Panc1 (cell line): ENCODE results near the gene UBALD2. TPM values are rescaled to one million over a fixed set of nuclear protein-coding genes. Genes with fewer than 3 reads are reported as not detected.

ENCODE experiments used
- ATAC-seq: fragments of 200-7000 bp; cut with Tn5 transposase; 2 replicates; pipeline ENCODE4 v1.9.1; 2020; ENCODE audit warnings: mild to moderate bottlenecking, moderate library complexity
- BruUV-seq: library from RNA; stranded (reverse); fragments of 400-500 nt; replicated peaks from 2 replicates; lab custom pipeline; 2021; lab: Mats Ljungman, UMichigan
- CTCF ChIA-PET: fragments of 300-600 bp; sonication (Branson Sonifier 250); formaldehyde crosslinking; loops from one replicate; lab custom pipeline; 2022; ENCODE audit warnings: antibody characterized with exemption; lab: Charles Lee
- POLR2A ChIA-PET: fragments of 300-600 bp; sonication (Branson Sonifier 250); formaldehyde crosslinking; loops from one replicate; lab custom pipeline; 2022; ENCODE audit warnings: antibody characterized with exemption; lab: Charles Lee
- DNase-seq: peaks from one replicate; pipeline ENCODE4 v3.0.0-alpha.2; 2010; ENCODE audit warnings: low read depth, low spot score
- H3K27ac ChIP-seq: 2 replicates; pipeline ENCODE4 v1.5.1; 2011; ENCODE audit warnings: mild to moderate bottlenecking, low read length, inconsistent platforms
- H3K27me3 ChIP-seq: fragments of 200-500 bp; sonication (Bioruptor generic); 2 replicates; pipeline ENCODE4 v1.6.0; 2014; ENCODE audit warnings: low read length, inconsistent platforms; ENCODE audit not compliant: control insufficient read depth, insufficient read depth
- H3K36me3 ChIP-seq: fragments of 200-500 bp; sonication (Bioruptor generic); 2 replicates; pipeline ENCODE4 v1.5.1; 2014; ENCODE audit warnings: inconsistent platforms, mild to moderate bottlenecking, low read length, moderate library complexity; ENCODE audit not compliant: control insufficient read depth, insufficient read depth
- H3K4me1 ChIP-seq: 2 replicates; pipeline ENCODE4 v1.5.1; 2011; ENCODE audit warnings: inconsistent platforms, mild to moderate bottlenecking, low read length, moderate library complexity; ENCODE audit not compliant: control insufficient read depth, insufficient read depth
- H3K4me3 ChIP-seq, 2 experiments: 2 replicates each; pipeline ENCODE4 v1.5.1; 2011 to 2012; ENCODE audit warnings: low read depth in 2 of 2, low read length in 2 of 2, mild to moderate bottlenecking in 2 of 2, inconsistent platforms in 1 of 2, moderate library complexity in 1 of 2
- H3K9me3 ChIP-seq: fragments of 200-500 bp; sonication (Bioruptor generic); 2 replicates; pipeline ENCODE4 v1.5.1; 2014; ENCODE audit warnings: low read depth, mild to moderate bottlenecking, inconsistent platforms, low read length, moderate library complexity; ENCODE audit not compliant: control insufficient read depth, insufficient read depth
- POLR2AphosphoS5 ChIP-seq: IDR thresholded peaks from 2 replicates; pipeline ENCODE4 v1.6.1; 2012; ENCODE audit warnings: mild to moderate bottlenecking, low read depth, low read length, moderate library complexity
- SIN3A ChIP-seq: IDR thresholded peaks from 2 replicates; pipeline ENCODE4 v1.6.1; 2012; ENCODE audit warnings: low read depth, mild to moderate bottlenecking, low read length, moderate library complexity, borderline replicate concordance; ENCODE audit not compliant: insufficient read depth
- TCF7L2 ChIP-seq: IDR thresholded peaks from 2 replicates; pipeline ENCODE4 v1.6.1; 2011; ENCODE audit warnings: mild to moderate bottlenecking, low read depth, low read length, inconsistent platforms
- in situ Hi-C: cut with HindIII; loops from 2 replicates; pipeline ENCODE4 v1.10.0; 2016; ENCODE audit warnings: low sequenced_read_pairs, low pct_unique_long_range_greater_than_20kb
- intact Hi-C: fragments of 100-400 bp; cut with micrococcal nuclease; formaldehyde crosslinking; loops from one replicate; pipeline ENCODE4 v1.10.0; 2022; ENCODE audit not compliant: unreplicated experiment
- total RNA-seq: library from RNA; stranded (reverse); gene quantifications from one replicate; pipeline ENCODE4 v1.2.1, GENCODE V29; 2021; ENCODE audit not compliant: unreplicated experiment
- TF ChIP-seq, protein P1 (sequence below): fragments of 450-650 bp; IDR thresholded peaks from 2 replicates; pipeline ENCODE4 v1.5.1; 2017; ENCODE audit warnings: mild to moderate bottlenecking
- TF ChIP-seq, protein P2 (sequence below), 2 experiments: IDR thresholded peaks; 2 replicates each; pipeline ENCODE4 v1.6.1; 2011 to 2012; ENCODE audit warnings: low read depth in 2 of 2, control low read depth in 1 of 2, low read length in 1 of 2, mild to moderate bottlenecking in 1 of 2, moderate library complexity in 1 of 2; ENCODE audit not compliant: insufficient read depth in 1 of 2

Gene UBALD2
- total RNA-seq, 1 experiment from 2014 or later = 30.0 TPM

DNA sequence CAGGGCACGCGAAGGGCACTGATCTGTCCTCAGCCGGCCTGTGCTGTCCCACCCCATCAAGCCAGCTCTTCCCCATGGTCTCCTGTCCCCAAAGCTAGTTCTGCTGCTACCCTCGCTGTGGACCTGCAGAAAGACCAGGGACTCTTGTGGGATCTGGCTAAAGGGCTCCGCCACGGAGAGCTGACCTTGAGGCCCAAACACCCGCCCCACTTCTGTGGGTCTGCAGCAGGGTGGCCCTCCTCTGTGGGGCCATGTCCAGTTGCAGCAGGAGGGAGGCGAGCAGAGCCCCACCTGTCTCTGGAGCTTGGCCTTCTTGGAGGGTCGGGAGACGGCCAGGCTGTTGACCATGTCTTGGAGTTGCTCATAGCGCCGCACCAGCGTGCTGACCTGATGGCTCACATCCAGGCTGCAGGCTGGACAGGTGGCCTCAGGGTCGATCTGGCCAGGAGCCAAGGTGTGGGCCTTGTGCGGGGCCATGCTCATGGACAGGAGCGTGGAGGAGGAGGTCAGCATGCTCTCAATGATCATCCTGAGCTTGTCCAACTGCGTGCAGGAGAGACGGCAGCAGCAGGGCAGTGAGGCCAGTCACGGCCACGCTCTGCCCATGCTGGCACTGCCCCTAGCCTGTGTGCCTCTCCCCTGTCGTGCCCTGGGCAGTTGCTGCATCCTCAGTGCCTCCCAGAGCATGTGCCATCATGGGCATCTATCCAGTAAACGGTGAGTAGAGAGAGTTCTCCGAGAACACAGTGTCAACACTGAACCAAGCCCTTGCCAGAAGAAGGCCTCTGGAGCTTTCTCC lies 16.6 kb downstream of the UBALD2 start:
- in situ Hi-C loops = no loop called here
- no peaks in the 10 kb centered on the region for H3K9me3 ChIP-seq
- BruUV-seq = no TSS peak
- H3K27me3 ChIP-seq = no peaks in the 10 kb centered on the region
- POLR2A ChIA-PET = interaction anchor here (1.1 kb wide), 1 partner anchor 17 kb away, joined by 3 read pairs; the partner anchor contains the start of gene UBALD2
- no peak for ATAC-seq
- no peak for DNase-seq
- peaks cover 2% of the 10 kb centered on the region; the same call in 1 of the 2 replicates for H3K4me1 ChIP-seq
- CTCF ChIA-PET = no interaction called here
- intact Hi-C loops = no loop called here
- H3K36me3 ChIP-seq = no peaks in the 10 kb centered on the region
- no peak for TF ChIP-seq POLR2AphosphoS5
- no peak for TF ChIP-seq TCF7L2
- TF ChIP-seq, protein P1, sequence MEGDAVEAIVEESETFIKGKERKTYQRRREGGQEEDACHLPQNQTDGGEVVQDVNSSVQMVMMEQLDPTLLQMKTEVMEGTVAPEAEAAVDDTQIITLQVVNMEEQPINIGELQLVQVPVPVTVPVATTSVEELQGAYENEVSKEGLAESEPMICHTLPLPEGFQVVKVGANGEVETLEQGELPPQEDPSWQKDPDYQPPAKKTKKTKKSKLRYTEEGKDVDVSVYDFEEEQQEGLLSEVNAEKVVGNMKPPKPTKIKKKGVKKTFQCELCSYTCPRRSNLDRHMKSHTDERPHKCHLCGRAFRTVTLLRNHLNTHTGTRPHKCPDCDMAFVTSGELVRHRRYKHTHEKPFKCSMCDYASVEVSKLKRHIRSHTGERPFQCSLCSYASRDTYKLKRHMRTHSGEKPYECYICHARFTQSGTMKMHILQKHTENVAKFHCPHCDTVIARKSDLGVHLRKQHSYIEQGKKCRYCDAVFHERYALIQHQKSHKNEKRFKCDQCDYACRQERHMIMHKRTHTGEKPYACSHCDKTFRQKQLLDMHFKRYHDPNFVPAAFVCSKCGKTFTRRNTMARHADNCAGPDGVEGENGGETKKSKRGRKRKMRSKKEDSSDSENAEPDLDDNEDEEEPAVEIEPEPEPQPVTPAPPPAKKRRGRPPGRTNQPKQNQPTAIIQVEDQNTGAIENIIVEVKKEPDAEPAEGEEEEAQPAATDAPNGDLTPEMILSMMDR = no peak
- TF ChIP-seq, protein P2, sequence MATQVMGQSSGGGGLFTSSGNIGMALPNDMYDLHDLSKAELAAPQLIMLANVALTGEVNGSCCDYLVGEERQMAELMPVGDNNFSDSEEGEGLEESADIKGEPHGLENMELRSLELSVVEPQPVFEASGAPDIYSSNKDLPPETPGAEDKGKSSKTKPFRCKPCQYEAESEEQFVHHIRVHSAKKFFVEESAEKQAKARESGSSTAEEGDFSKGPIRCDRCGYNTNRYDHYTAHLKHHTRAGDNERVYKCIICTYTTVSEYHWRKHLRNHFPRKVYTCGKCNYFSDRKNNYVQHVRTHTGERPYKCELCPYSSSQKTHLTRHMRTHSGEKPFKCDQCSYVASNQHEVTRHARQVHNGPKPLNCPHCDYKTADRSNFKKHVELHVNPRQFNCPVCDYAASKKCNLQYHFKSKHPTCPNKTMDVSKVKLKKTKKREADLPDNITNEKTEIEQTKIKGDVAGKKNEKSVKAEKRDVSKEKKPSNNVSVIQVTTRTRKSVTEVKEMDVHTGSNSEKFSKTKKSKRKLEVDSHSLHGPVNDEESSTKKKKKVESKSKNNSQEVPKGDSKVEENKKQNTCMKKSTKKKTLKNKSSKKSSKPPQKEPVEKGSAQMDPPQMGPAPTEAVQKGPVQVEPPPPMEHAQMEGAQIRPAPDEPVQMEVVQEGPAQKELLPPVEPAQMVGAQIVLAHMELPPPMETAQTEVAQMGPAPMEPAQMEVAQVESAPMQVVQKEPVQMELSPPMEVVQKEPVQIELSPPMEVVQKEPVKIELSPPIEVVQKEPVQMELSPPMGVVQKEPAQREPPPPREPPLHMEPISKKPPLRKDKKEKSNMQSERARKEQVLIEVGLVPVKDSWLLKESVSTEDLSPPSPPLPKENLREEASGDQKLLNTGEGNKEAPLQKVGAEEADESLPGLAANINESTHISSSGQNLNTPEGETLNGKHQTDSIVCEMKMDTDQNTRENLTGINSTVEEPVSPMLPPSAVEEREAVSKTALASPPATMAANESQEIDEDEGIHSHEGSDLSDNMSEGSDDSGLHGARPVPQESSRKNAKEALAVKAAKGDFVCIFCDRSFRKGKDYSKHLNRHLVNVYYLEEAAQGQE (IDR thresholded peaks at IDR 0.05; ENCODE audit: insufficient read depth in 1 of 2, low read depth in 2 of 2, low read length in 1 of 2) = no peak
- no peak for TF ChIP-seq SIN3A
- H3K27ac ChIP-seq = no peak overlapping the region
- H3K4me3 ChIP-seq = no peak overlapping the region

DNA sequence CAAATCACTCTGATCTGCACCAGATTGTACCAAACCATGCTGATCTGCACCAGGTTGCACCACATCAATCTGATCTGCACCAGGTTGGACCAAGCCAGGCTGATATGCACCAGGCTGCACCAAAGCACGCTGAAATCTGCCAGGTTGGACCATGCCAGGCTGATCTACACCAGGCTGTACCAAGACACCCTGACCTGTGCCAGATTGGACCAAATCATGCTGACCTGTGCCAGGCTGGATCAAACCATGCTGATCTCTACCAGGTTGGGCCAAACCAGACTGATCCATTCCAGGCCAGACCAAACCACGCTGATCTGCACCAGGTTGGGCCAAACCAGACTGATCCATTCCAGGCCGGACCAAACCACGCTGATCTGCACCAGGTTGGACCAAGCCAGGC lies 27.4 kb downstream of the UBALD2 start:
- Histone ChIP-seq H3K4me3 (no peak overlapping the region), H3K27ac (no peak overlapping the region), H3K4me1 (no peaks in the 10 kb centered on the region), H3K36me3 (no peaks in the 10 kb centered on the region), H3K9me3 (no peaks in the 10 kb centered on the region), H3K27me3 (no peaks in the 10 kb centered on the region)
- ATAC-seq = no peak
- POLR2A ChIA-PET = no interaction called here
- CTCF ChIA-PET = no interaction called here
- TF ChIP-seq, protein P1 = no peak
- no peak for TF ChIP-seq POLR2AphosphoS5
- TF ChIP-seq, protein P2 (IDR thresholded peaks at IDR 0.05; ENCODE audit: insufficient read depth in 1 of 2, low read depth in 2 of 2, low read length in 1 of 2) = no peak
- TF ChIP-seq SIN3A = no peak
- no peak for TF ChIP-seq TCF7L2
- no peak for DNase-seq
- BruUV-seq = no TSS peak
- in situ Hi-C loops (no loop called here), intact Hi-C loops (no loop called here)
